Fibroblast of the aortic adventitia (primary cell): Measurements from ENCODE around the gene UBE2J2. TPM values are rescaled to one million over a fixed set of nuclear protein-coding genes. Genes with fewer than 3 reads are reported as not detected.

ENCODE experiments used
- DNase-seq: peaks from one replicate; pipeline ENCODE4 v3.0.0-alpha.2; 2010; ENCODE audit warnings: low read depth
- H3K4me3 ChIP-seq: 2 replicates; pipeline ENCODE4 v1.5.1; 2011; ENCODE audit warnings: low read depth, mild to moderate bottlenecking, control low read depth, low read length, moderate library complexity
- total RNA-seq: library from RNA; depleted of rRNA; stranded (reverse); fragments of >200 nt; gene quantifications from 2 replicates; pipeline ENCODE4 v1.2.3, GENCODE V29; 2012; ENCODE audit warnings: low replicate concordance
- TF ChIP-seq, protein P1 (sequence below): IDR thresholded peaks from 2 replicates; pipeline ENCODE4 v1.5.1; 2011; ENCODE audit warnings: mild to moderate bottlenecking, low read length, control low read depth, inconsistent platforms; ENCODE audit not compliant: insufficient read depth

Gene UBE2J2
- total RNA-seq, 1 donor = 35.3 TPM

DNA sequence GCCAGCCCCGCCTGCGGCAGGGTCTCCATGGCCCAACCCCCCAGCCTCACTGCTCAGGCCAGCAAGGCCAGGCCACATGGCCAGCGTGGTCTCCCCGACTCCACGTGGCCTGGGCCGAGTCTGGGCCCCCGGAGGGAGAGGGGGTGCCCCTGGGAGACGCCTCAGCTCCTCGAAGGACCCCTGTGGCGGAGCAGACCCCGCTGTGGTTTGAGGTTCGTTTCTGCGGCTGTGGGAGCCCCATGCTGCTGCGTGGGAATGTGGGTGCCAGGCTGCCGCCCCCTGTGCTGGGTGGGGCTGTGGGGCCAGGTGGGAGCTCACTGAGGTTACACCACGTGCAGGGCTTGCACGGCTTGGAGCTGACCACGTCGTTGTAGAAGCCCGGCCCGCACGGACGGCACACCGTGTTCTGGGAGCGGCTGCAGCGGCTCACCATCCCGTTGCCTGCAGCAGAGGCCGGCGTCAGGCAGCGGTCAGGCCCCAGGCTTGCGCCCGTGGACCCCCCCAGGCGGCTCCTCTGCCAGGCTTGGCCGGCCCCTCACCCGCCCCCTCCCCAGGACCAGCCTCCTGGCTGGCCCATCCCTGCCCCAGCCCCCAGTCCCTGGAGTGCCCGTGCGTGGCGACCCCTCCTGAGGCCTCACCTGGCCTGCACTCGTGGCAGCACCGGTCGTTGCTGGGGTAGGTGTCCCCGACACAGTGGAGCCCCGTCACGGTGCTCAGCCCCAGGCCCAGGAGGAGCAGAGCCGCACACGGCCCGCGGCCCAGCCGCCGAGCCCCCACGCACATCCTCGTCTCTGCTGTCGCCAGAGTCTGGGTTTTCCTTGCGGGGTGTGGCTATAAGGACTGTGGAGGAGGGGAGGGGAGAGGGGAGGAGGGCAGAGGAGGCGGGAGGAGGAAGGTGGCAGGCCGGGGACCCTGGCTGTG is 60.0 kb downstream of the UBE2J2 start, which contains the start of gene TNFRSF4:
TSS of gene TNFRSF4 (minus strand) at position 809 of the 921 bp plus-strand sequence. CDS start at position 783, 26 bp downstream.
- DNase-seq = no peak

DNA sequence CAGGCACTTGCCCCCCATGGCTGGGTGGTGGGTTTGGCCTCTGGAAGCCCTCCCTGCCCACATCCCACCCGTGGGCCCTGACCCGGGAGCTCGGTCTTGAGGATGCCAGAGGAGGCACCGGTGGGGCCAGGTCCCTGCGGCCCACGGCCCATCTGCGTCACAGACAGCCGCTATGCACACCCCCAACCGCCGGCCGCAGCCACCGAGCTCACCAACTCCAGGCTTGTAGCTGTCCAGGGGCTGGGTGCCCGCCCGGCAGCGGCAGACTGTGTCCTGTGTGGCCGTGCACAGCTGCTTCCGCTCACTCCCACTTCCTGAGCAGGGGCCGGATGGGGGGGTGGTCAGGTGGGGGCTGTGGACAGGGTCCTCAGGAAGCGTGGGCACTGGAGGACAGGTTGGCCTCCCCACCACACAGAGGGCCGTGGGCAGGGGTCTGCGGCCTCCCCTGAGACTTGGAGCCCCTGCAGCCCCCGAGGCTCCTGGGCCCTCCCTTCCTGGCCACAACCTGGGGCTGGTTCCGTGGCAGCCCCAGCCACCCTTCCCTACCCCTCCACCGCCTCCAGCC is 60.8 kb downstream of the UBE2J2 start:
- no peak overlapping the region for H3K4me3 ChIP-seq
- TF ChIP-seq, protein P1, sequence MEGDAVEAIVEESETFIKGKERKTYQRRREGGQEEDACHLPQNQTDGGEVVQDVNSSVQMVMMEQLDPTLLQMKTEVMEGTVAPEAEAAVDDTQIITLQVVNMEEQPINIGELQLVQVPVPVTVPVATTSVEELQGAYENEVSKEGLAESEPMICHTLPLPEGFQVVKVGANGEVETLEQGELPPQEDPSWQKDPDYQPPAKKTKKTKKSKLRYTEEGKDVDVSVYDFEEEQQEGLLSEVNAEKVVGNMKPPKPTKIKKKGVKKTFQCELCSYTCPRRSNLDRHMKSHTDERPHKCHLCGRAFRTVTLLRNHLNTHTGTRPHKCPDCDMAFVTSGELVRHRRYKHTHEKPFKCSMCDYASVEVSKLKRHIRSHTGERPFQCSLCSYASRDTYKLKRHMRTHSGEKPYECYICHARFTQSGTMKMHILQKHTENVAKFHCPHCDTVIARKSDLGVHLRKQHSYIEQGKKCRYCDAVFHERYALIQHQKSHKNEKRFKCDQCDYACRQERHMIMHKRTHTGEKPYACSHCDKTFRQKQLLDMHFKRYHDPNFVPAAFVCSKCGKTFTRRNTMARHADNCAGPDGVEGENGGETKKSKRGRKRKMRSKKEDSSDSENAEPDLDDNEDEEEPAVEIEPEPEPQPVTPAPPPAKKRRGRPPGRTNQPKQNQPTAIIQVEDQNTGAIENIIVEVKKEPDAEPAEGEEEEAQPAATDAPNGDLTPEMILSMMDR = no peak
- no peak for DNase-seq

More for the DNA sequence above, 60.0 kb downstream of the UBE2J2 start, which contains the start of gene TNFRSF4:
- TF ChIP-seq, protein P1 = no peak
- no peak within 1 kb of the TSS for H3K4me3 ChIP-seq

DNA sequence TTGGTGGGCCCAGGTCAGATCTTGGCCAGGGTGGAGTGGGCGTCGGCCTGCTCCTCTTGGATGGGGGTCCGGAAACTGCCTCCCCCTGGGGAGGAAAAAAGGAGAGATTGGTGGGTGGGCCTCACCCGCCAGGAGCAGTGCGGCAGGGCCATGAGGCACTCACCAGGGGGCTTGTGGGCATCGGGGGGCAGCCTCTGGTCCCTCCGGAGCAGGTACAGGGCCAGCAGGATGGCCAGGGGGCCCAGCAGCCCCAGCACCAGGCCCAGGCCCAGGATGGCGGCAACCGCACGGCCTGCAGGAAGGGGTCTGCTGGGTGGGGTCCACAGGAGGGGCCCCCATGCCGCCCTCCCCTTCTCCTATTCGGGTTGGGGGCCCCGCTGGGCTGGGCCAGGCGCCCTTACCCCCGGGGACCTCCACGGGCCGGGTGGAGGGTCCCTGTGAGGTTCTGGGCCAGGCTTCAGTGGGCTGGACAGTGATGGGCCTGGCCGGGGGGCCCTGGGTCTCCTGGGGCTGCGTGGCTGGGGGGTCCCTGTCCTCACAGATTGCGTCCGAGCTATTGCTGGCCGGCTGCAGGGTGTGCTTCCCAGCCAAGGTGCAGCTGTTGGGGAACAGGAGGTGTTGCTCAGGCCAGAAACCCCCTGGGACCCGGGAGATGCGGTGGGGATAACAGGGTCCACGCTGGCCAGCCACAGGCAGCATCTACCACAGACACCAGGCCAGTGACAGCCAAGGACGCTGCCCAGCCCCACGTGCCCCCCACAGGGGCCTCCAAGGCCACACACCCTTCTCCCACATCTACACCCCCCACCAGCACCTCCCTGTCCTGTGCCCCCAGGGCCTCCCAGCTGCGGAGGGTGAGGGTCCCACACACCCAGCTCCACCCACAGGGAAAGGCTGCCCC is 61.9 kb downstream of the UBE2J2 start:
- no peak overlapping the region for H3K4me3 ChIP-seq
- TF ChIP-seq, protein P1 = no peak
- no peak for DNase-seq

DNA sequence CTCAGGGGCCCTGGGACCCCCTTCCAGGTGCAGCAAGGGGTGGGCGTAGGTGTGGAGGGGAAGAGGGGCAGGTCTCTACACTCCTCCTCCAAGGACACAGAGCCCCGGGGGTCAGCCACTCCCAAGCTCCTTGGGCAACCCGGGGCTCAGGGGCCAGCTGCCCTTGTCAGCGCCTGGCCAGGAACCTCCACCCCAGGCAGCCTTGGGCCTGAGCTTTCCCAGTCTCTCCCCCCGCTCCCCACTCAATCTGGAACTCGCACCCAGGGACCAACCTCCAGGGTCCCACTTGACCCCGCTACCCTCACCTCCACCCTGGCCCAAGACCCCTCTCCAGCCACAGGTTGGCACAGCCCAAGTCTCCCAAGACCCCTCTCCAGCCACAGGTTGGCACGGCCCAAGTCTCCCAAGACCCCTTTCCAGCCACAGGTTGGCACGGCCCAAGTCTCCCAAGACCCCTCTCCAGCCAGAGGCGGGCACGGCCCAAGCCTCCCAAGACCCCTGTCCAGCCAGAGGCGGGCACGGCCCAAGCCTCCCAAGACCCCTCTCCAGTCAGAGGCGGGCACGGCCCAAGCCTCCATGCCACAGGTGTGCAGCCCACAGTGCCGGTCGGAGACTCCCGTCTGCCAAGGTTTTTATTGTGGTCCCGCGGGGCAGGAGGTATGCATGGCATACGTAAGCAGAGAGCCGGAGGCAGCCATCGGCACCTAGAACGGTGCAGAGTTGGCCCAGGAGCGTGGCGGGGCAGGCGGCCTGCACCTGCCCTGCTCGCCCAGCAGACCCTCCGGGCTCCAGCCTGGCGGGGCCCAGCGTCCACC is 62.7 kb downstream of the UBE2J2 start:
- DNase-seq = no peak
- TF ChIP-seq, protein P1 = no peak
- no peak overlapping the region for H3K4me3 ChIP-seq

DNA sequence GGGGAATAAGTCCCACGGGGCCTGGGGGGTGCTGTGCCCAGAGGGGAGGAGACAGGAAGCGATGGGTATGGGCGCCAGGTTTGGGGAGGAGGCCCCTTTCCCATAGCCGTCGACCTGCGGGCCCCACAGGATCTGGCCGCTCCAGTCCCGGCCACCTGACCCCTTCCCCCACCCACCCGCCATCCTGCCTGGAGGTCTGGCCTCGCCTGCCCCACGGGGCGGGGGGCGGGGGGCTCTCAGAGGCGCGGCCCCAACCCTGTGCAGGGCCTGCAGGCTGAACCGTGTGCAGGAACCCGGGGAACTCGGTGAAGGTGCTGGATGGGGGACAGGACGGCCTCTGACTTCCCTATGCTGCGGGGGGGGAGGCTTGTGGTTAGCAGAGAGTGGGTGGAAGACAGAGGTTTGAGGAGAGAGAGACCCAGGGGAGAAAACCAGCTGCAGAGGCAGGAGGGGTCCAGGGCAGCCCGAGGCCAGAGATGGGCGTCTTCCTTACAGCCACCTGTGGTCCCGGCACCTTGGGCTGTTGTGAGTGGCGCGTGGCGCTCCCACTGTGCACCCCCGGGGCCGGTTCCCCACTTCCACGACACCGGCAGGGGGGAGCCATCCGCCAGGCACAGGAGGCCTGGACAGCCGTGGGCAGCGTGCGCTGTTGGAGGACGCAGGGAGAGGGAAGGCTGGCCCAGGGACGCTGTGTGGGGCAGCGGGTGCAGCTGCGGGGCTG is 64.8 kb downstream of the UBE2J2 start:
- H3K4me3 ChIP-seq = no peak overlapping the region
- no peak for DNase-seq
- TF ChIP-seq, protein P1 = no peak
